ENCODE results near the gene CCDC85B. TPM values are rescaled to one million over a fixed set of nuclear protein-coding genes. Genes with fewer than 3 reads are reported as not detected.
A peak's percentile ranks its signal among the peaks of the same experiment; 100 is the strongest.

Gene CCDC85B
- total RNA-seq, 1 donor from 2014 or later: 32.7 TPM

DNA sequence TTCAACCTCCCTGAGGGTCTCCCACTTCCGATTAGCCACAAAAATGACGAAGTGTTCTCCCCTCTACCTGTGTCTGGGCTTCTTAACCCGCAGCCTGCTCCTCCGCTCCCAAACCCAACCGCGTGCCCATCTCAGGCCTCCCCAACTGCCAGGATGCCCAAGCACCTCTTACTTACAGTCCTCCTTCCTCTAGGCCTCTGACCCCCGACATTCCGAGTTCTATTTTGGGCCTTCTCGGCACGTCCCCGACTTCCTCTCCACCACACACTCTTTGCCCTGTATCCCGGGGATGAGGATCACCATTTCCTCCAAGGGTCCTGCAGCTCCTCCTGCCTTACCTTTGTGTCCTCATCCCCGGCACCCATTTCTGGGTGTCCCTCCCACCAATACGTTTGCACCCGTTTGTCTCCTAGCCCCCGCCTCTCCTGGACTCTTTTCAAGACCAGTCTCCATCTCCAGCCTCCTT lies 30.6 kb upstream of the CCDC85B start:
- Histone ChIP-seq H3K4me3 (peak overlapping the region; percentile 80), H3K36me3 (peaks cover 51% of the 10 kb centered on the region), H3K9me3 (replicated peaks) (no peaks in the 10 kb centered on the region), H3K27me3 (ENCODE audit: low read depth) (no peaks in the 10 kb centered on the region), H3K27ac (replicated peaks) (peak overlapping the region; percentile 97), H3K4me1 (peaks cover 85% of the 10 kb centered on the region)
- TF ChIP-seq, protein P1, sequence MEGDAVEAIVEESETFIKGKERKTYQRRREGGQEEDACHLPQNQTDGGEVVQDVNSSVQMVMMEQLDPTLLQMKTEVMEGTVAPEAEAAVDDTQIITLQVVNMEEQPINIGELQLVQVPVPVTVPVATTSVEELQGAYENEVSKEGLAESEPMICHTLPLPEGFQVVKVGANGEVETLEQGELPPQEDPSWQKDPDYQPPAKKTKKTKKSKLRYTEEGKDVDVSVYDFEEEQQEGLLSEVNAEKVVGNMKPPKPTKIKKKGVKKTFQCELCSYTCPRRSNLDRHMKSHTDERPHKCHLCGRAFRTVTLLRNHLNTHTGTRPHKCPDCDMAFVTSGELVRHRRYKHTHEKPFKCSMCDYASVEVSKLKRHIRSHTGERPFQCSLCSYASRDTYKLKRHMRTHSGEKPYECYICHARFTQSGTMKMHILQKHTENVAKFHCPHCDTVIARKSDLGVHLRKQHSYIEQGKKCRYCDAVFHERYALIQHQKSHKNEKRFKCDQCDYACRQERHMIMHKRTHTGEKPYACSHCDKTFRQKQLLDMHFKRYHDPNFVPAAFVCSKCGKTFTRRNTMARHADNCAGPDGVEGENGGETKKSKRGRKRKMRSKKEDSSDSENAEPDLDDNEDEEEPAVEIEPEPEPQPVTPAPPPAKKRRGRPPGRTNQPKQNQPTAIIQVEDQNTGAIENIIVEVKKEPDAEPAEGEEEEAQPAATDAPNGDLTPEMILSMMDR (IDR thresholded peaks at IDR 0.05; ENCODE audit: borderline replicate concordance): no peak
- peak; percentile 24 for DNase-seq
- intact Hi-C loops (cut with micrococcal nuclease): no loop called here

DNA sequence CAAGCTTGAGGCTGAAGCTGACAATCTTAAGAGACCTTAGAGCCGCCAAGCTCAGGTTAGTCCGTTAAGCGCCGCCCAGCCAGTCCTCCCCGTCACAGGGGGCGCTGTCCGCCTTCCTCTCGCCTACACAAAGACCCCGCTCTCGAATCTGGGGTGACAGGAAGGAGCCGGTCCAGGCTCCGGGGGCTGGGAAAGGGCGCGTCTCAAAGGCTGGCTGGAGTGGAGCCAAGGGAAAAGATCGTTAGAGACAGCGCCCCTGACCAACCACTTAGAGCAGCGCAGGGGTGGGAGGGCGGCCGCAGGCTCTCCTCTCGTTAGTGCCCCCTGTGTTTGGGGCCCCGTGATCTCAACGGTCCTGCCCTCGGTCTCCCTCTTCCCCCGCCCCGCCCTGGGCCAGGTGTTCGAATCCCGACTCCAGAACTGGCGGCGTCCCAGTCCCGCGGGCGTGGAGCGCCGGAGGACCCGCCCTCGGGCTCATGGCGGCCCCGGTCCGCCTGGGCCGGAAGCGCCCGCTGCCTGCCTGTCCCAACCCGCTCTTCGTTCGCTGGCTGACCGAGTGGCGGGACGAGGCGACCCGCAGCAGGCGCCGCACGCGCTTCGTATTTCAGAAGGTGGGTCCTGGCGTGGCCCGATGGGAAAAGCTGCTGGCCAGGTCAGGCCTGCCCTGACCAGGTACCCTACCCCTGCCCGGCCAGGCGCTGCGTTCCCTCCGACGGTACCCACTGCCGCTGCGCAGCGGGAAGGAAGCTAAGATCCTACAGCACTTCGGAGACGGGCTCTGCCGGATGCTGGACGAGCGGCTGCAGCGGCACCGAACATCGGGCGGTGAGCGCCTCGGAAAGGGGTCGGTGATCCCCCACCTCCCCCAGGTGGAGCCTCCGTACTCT lies 30.0 kb upstream of the CCDC85B start, which contains the start of gene MUS81:
Gene MUS81, plus strand, starts transcription at position 156 of the 887 bp plus-strand sequence. Its CDS starts 321 bp downstream, at position 477.
- Histone ChIP-seq H3K36me3 (peaks cover 51% of the 10 kb centered on the region), H3K4me3 (peak within 1 kb of the TSS; percentile 80), H3K27me3 (ENCODE audit: low read depth) (no peaks in the 10 kb centered on the region), H3K9me3 (replicated peaks) (no peaks in the 10 kb centered on the region), H3K27ac (replicated peaks) (peak within 1 kb of the TSS; percentile 97), H3K4me1 (peaks cover 78% of the 10 kb centered on the region)
- TF ChIP-seq, protein P1 (IDR thresholded peaks at IDR 0.05; ENCODE audit: borderline replicate concordance): peak; percentile 86
- peak; percentile 97 for DNase-seq
- intact Hi-C loops (cut with micrococcal nuclease): no loop called here

DNA sequence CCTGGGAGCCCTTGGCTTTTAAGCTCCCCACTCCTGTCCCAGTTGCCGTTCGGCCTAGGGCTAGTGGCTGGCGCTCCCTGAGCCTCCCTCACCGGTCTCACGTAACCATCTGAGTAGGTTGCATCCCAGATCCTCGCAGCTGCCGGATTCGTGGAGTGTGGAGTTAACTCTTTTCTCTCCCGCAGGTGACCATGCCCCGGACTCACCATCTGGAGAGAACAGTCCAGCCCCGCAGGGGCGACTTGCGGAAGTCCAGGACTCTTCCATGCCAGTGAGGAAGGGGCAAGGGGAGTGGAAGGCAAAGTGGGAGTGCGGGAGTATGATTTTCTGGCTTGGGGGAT lies 29.3 kb upstream of the CCDC85B start:
- H3K4me1 ChIP-seq: peaks cover 72% of the 10 kb centered on the region
- intact Hi-C loops (cut with micrococcal nuclease): no loop called here
- peak overlapping the region; percentile 97 for H3K27ac ChIP-seq (replicated peaks)
- no peaks in the 10 kb centered on the region for H3K27me3 ChIP-seq (ENCODE audit: low read depth)
- no peaks in the 10 kb centered on the region for H3K9me3 ChIP-seq (replicated peaks)
- no peak for DNase-seq
- peak overlapping the region; percentile 80 for H3K4me3 ChIP-seq
- H3K36me3 ChIP-seq: peaks cover 51% of the 10 kb centered on the region
- TF ChIP-seq, protein P1 (IDR thresholded peaks at IDR 0.05; ENCODE audit: borderline replicate concordance): no peak

DNA sequence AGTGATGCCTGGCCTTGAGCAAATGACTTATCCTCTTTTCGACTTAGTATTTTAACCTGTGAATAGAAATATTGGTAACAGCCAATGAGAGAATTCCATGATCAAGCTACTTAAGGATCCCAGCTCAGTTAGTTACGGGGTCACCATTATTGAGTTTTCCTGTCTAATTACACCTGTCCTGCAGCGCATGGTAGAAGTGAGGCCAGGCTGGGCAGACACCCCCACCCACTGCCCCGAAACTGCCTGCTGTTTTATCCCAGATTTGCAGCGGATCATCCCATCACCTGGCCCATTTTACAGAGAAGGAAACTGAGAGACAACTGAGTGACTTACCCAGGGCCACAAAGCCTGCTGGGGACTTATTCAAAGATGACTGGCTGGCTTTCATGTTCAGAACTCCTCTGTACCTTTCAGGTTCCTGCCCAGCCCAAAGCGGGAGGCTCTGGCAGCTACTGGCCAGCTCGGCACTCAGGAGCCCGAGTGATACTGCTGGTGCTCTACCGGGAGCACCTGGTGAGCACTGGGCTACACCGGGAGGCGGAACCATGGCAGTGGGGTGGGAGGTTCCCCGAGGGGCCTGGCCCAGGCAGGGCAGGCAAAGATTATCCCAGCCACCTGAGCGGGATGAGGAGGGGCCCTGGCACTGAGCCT lies 28.8 kb upstream of the CCDC85B start:
- Histone ChIP-seq H3K9me3 (replicated peaks) (no peaks in the 10 kb centered on the region), H3K4me1 (peaks cover 67% of the 10 kb centered on the region), H3K4me3 (peak overlapping the region; percentile 80), H3K27me3 (ENCODE audit: low read depth) (no peaks in the 10 kb centered on the region), H3K36me3 (peaks cover 54% of the 10 kb centered on the region), H3K27ac (replicated peaks) (peak overlapping the region; percentile 97)
- intact Hi-C loops (cut with micrococcal nuclease): no loop called here
- DNase-seq: no peak
- TF ChIP-seq, protein P1 (IDR thresholded peaks at IDR 0.05; ENCODE audit: borderline replicate concordance): no peak

DNA sequence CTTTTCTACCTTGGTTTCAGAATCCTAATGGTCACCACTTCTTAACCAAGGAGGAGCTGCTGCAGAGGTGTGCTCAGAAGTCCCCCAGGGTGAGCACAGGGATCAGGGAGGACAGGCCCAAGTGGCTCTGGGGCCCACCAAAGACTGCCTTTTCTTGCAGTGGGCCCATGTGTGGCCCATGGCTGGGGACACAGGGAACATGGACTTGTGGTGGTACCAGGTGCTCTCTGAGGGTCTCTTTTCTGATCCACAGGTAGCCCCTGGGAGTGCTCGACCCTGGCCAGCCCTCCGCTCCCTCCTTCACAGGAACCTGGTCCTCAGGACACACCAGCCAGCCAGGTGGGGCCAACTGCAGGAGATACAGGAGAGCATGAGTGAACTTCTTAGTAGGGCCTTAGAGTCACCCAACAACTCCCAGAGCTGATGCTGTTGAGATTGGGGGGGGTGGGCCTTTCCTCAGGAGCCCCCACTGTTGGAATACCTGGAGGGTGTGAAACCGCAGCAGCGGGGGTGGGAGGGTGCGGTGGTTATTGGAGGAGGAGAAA lies 28.2 kb upstream of the CCDC85B start:
- Histone ChIP-seq H3K9me3 (replicated peaks) (no peaks in the 10 kb centered on the region), H3K4me1 (peaks cover 62% of the 10 kb centered on the region), H3K27me3 (ENCODE audit: low read depth) (no peaks in the 10 kb centered on the region), H3K36me3 (peaks cover 60% of the 10 kb centered on the region), H3K4me3 (peak overlapping the region; percentile 80), H3K27ac (replicated peaks) (peak overlapping the region; percentile 97)
- TF ChIP-seq, protein P1 (IDR thresholded peaks at IDR 0.05; ENCODE audit: borderline replicate concordance): no peak
- DNase-seq: no peak
- intact Hi-C loops (cut with micrococcal nuclease): no loop called here
